Measurements from ENCODE around the gene CNGA3.

CNGA3 gene

GRCh38 chr2:98367721-98368120 is 21.5 kb downstream of the CNGA3 start:
- no peak for DNase-seq (ENCODE audit: low read depth in 1 of 2, low spot score in 1 of 2)
- TF ChIP-seq, protein P1, sequence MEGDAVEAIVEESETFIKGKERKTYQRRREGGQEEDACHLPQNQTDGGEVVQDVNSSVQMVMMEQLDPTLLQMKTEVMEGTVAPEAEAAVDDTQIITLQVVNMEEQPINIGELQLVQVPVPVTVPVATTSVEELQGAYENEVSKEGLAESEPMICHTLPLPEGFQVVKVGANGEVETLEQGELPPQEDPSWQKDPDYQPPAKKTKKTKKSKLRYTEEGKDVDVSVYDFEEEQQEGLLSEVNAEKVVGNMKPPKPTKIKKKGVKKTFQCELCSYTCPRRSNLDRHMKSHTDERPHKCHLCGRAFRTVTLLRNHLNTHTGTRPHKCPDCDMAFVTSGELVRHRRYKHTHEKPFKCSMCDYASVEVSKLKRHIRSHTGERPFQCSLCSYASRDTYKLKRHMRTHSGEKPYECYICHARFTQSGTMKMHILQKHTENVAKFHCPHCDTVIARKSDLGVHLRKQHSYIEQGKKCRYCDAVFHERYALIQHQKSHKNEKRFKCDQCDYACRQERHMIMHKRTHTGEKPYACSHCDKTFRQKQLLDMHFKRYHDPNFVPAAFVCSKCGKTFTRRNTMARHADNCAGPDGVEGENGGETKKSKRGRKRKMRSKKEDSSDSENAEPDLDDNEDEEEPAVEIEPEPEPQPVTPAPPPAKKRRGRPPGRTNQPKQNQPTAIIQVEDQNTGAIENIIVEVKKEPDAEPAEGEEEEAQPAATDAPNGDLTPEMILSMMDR (IDR thresholded peaks at IDR 0.05; ENCODE audit: insufficient read depth, low read length) = no peak
- TF ChIP-seq, protein P2, sequence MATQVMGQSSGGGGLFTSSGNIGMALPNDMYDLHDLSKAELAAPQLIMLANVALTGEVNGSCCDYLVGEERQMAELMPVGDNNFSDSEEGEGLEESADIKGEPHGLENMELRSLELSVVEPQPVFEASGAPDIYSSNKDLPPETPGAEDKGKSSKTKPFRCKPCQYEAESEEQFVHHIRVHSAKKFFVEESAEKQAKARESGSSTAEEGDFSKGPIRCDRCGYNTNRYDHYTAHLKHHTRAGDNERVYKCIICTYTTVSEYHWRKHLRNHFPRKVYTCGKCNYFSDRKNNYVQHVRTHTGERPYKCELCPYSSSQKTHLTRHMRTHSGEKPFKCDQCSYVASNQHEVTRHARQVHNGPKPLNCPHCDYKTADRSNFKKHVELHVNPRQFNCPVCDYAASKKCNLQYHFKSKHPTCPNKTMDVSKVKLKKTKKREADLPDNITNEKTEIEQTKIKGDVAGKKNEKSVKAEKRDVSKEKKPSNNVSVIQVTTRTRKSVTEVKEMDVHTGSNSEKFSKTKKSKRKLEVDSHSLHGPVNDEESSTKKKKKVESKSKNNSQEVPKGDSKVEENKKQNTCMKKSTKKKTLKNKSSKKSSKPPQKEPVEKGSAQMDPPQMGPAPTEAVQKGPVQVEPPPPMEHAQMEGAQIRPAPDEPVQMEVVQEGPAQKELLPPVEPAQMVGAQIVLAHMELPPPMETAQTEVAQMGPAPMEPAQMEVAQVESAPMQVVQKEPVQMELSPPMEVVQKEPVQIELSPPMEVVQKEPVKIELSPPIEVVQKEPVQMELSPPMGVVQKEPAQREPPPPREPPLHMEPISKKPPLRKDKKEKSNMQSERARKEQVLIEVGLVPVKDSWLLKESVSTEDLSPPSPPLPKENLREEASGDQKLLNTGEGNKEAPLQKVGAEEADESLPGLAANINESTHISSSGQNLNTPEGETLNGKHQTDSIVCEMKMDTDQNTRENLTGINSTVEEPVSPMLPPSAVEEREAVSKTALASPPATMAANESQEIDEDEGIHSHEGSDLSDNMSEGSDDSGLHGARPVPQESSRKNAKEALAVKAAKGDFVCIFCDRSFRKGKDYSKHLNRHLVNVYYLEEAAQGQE (IDR thresholded peaks at IDR 0.05; ENCODE audit: insufficient replicate concordance, low read depth) = no peak
- no peak for TF ChIP-seq GABPA (IDR thresholded peaks at IDR 0.05; ENCODE audit: low read depth)
- TF ChIP-seq SPI1 (IDR thresholded peaks at IDR 0.05; ENCODE audit: borderline replicate concordance, low read depth) = no peak
- no peak for TF ChIP-seq POLR2AphosphoS5 (IDR thresholded peaks at IDR 0.05; ENCODE audit: low read depth)
- Histone ChIP-seq H3K27ac (replicated peaks) (no peak overlapping the region), H3K4me3 (replicated peaks; ENCODE audit: insufficient read depth, low read length) (no peak overlapping the region), H3K27me3 (ENCODE audit: insufficient read depth, poor library complexity, severe bottlenecking) (no peaks in the 10 kb centered on the region)

GRCh38 chr2:98369710-98370239 is 23.5 kb downstream of the CNGA3 start:
- H3K27me3 ChIP-seq (ENCODE audit: insufficient read depth, poor library complexity, severe bottlenecking) = no peaks in the 10 kb centered on the region
- H3K27ac ChIP-seq (replicated peaks) = no peak overlapping the region
- TF ChIP-seq POLR2AphosphoS5 (IDR thresholded peaks at IDR 0.05; ENCODE audit: low read depth) (no peak), GABPA (IDR thresholded peaks at IDR 0.05; ENCODE audit: low read depth) (no peak), SPI1 (IDR thresholded peaks at IDR 0.05; ENCODE audit: borderline replicate concordance, low read depth) (no peak)
- TF ChIP-seq, protein P1 (IDR thresholded peaks at IDR 0.05; ENCODE audit: insufficient read depth, low read length) = no peak
- TF ChIP-seq, protein P2 (IDR thresholded peaks at IDR 0.05; ENCODE audit: insufficient replicate concordance, low read depth) = no peak
- no peak for DNase-seq (ENCODE audit: low read depth in 1 of 2, low spot score in 1 of 2)
- H3K4me3 ChIP-seq (replicated peaks; ENCODE audit: insufficient read depth, low read length) = no peak overlapping the region

DNA sequence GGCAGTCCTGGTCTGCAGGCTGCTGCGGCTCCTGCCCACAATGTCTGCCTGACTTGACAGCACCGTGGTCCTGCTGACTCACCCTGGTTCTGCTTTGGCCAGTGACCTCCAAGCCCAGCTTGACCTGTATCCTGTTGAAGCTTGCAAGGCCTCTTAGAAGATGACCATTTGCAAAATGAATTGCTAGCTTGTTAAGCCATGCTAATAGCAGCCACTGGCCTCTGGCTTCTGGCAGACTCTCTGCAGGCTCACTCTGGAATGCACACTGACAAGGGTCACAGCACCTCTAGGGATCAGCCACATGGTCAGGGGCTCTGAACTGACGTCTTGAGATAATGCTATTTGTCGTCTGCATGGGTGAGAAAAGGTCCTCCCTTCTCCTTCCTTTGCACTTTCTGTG is 25.9 kb downstream of the CNGA3 start:
- no peak for DNase-seq (ENCODE audit: low read depth in 1 of 2, low spot score in 1 of 2)
- Histone ChIP-seq H3K27ac (replicated peaks) (no peak overlapping the region), H3K27me3 (ENCODE audit: insufficient read depth, poor library complexity, severe bottlenecking) (no peaks in the 10 kb centered on the region), H3K4me3 (replicated peaks; ENCODE audit: insufficient read depth, low read length) (no peak overlapping the region)
- TF ChIP-seq, protein P2 (IDR thresholded peaks at IDR 0.05; ENCODE audit: insufficient replicate concordance, low read depth) = no peak

Measured in HL-60 (cell line).